WERI-Rb-1 (cell line): ENCODE data around the gene NAALADL2.
"Not testable (repeated sequence)": the region's sequence is repeated elsewhere in the genome, so short reads cannot be mapped to it uniquely, and the experiment has no call there.

Source experiments
- DNase-seq: peaks from one replicate; pipeline ENCODE4 v3.0.0-alpha.2; 2020
- H3K27ac ChIP-seq: fragments of 250-450 bp; sonication (Bioruptor Pico); 2 replicates; pipeline ENCODE4 v1.5.1; 2020; ENCODE audit warnings: mild to moderate bottlenecking, moderate library complexity
- H3K27me3 ChIP-seq: fragments of 250-450 bp; sonication (Bioruptor Pico); 2 replicates; pipeline ENCODE4 v1.5.1; 2021; ENCODE audit warnings: mild to moderate bottlenecking, low read depth, moderate library complexity; ENCODE audit not compliant: insufficient read depth, severe bottlenecking
- H3K36me3 ChIP-seq: fragments of 250-450 bp; sonication (Bioruptor Pico); 2 replicates; pipeline ENCODE4 v1.5.1; 2020; ENCODE audit warnings: mild to moderate bottlenecking, moderate library complexity
- H3K4me3 ChIP-seq: 2 replicates; pipeline ENCODE4 v1.5.1; 2011; ENCODE audit warnings: low read depth, mild to moderate bottlenecking, control low read depth, low read length
- H3K9me3 ChIP-seq: fragments of 250-450 bp; sonication (Bioruptor Pico); 2 replicates; pipeline ENCODE4 v1.5.1; 2021; ENCODE audit warnings: mild to moderate bottlenecking, moderate library complexity; ENCODE audit not compliant: severe bottlenecking
- TF ChIP-seq, protein P1 (sequence below): IDR thresholded peaks from 2 replicates; pipeline ENCODE4 v1.5.1; 2011; ENCODE audit warnings: low read depth, mild to moderate bottlenecking, control low read depth, inconsistent platforms, low read length

NAALADL2 gene

DNA sequence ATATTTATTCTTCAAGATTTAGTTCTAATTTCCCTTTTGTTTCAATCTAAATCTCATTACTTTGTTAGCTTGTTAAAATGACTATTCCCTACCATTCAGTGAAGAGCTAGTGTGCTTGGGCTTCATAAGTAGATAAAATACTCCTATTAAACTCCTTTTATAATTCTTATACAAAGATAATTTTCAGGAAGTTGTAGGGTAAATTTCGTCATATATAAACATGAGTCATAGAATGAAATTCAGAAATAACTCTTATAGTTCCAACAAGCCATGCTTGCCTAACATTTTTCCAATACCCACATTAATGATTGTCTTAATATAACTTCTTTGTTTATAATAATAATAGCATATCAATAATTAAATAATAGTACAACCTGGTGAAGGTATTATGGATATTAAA is 407.3 kb downstream of the NAALADL2 start:
- no peak overlapping the region for H3K27ac ChIP-seq
- no peak for DNase-seq
- no peaks in the 10 kb centered on the region for H3K36me3 ChIP-seq
- no peak overlapping the region for H3K4me3 ChIP-seq
- no peaks in the 10 kb centered on the region for H3K27me3 ChIP-seq
- H3K9me3 ChIP-seq, result no peaks in the 10 kb centered on the region
- TF ChIP-seq, protein P1, sequence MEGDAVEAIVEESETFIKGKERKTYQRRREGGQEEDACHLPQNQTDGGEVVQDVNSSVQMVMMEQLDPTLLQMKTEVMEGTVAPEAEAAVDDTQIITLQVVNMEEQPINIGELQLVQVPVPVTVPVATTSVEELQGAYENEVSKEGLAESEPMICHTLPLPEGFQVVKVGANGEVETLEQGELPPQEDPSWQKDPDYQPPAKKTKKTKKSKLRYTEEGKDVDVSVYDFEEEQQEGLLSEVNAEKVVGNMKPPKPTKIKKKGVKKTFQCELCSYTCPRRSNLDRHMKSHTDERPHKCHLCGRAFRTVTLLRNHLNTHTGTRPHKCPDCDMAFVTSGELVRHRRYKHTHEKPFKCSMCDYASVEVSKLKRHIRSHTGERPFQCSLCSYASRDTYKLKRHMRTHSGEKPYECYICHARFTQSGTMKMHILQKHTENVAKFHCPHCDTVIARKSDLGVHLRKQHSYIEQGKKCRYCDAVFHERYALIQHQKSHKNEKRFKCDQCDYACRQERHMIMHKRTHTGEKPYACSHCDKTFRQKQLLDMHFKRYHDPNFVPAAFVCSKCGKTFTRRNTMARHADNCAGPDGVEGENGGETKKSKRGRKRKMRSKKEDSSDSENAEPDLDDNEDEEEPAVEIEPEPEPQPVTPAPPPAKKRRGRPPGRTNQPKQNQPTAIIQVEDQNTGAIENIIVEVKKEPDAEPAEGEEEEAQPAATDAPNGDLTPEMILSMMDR, result no peak

DNA sequence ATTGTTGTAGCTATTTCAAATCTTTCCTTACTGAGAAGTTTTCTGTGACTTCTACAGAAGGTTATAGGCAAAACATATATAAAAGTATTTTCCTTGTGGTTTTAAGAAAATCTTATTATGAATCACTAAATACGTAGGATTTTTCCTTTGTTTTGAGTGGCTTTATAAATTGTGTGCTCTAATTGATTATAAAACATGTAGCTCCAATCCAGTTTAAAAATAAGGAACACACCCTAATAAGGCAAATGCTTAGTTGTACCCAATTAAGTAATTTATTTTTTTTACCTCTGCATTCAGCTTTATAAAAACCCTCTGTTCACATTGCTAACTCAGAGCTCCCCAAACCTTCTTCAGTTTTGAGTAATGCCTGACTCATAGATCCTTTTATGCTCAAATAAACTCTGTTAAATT is 408.0 kb downstream of the NAALADL2 start:
- Histone ChIP-seq H3K4me3 (no peak overlapping the region), H3K36me3 (no peaks in the 10 kb centered on the region), H3K9me3 (no peaks in the 10 kb centered on the region), H3K27ac (no peak overlapping the region), H3K27me3 (no peaks in the 10 kb centered on the region)
- TF ChIP-seq, protein P1, result no peak
- no peak for DNase-seq

DNA sequence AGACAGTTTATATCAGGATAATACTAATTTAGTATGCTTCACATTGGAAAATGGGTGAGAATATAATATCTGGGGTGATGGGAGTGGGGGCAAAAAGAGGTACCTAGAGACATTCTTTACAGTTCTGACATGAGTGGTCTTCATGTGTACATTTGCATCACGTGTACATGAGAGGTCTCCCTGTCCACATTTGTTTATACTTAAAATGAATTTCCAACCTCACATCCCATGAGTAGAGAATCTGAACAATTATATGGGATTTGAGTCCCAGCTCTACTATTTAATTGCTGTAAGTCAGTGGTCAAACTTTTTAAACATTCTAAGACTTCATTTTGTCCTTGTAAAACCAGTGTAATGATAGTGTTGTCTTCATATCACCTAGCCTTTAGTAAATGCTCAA is 408.4 kb downstream of the NAALADL2 start:
- no peak for DNase-seq
- Histone ChIP-seq H3K36me3 (no peaks in the 10 kb centered on the region), H3K9me3 (no peaks in the 10 kb centered on the region), H3K27ac (no peak overlapping the region), H3K4me3 (no peak overlapping the region), H3K27me3 (no peaks in the 10 kb centered on the region)
- TF ChIP-seq, protein P1, result no peak

DNA sequence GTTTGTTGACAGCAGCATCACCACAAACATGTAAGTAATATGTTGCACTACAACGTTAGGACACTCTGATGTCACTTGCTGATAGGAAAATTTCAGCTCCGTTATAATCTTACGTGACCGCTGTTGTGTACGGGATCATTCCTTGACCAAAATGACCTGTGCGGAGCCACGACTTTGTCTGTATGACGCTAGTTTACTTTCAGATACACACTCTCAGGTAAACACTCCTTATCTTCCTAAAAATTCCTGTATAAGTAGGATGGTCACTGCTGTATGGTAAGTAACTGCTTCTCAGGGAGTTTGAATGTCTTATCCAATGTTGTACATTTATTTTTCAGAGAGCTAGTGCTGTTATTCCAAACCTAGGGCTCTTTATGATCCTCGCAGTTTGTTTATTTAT is 410.3 kb downstream of the NAALADL2 start:
- Histone ChIP-seq H3K36me3 (no peaks in the 10 kb centered on the region), H3K27me3 (no peaks in the 10 kb centered on the region), H3K27ac (no peak overlapping the region), H3K9me3 (no peaks in the 10 kb centered on the region), H3K4me3 (no peak overlapping the region)
- TF ChIP-seq, protein P1, result no peak
- no peak for DNase-seq

DNA sequence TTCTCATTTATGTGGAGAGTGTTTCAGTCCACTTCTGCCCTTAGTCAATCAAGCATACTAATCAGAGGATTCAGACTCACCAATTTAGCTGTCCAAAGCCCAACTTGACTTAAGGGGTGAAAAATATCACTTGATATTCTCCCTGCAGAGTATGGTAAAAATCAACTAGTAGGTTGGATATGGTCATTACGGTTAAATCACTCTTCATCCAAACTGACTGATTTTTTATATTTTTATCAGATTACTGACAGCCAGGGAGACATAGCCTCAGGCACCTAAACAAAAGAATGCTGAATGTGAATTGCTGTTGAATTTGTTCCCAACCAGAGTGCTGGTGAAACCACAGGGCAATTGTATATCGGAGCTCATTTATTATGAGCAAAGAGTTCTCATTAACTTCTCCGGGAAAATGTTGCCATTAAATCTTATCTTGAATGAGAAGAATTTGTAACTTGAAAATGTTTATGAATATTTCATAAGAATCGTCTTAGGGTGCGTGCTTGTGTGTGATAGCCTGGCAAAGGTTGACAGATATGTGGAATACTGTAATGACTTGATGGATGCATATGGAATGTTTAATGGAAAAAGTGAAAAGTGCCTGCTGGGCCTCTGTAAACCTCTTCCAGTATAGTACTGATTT is 411.2 kb downstream of the NAALADL2 start:
- Histone ChIP-seq H3K36me3 (no peaks in the 10 kb centered on the region), H3K4me3 (no peak overlapping the region), H3K27ac (no peak overlapping the region), H3K27me3 (no peaks in the 10 kb centered on the region), H3K9me3 (no peaks in the 10 kb centered on the region)
- no peak for DNase-seq
- TF ChIP-seq, protein P1, result no peak

DNA sequence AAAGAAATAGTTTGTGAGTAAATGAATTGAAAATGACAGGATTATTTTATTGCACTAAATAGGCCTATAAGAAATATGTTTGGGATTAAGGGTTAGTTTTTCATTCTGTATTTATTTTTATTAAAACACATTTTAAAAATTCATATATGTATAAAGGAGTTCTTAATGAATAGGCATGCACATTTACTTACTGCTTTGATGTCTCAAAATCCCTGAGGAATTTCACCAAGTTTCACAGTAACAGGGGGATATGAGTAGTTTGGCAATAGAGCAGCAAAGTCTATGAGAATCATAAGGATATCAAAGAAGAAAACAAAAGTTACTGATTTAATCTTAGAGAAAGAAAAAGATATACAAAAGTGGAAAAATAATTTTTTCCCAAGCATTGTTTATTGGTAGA is 411.7 kb downstream of the NAALADL2 start:
- no peaks in the 10 kb centered on the region for H3K9me3 ChIP-seq

DNA sequence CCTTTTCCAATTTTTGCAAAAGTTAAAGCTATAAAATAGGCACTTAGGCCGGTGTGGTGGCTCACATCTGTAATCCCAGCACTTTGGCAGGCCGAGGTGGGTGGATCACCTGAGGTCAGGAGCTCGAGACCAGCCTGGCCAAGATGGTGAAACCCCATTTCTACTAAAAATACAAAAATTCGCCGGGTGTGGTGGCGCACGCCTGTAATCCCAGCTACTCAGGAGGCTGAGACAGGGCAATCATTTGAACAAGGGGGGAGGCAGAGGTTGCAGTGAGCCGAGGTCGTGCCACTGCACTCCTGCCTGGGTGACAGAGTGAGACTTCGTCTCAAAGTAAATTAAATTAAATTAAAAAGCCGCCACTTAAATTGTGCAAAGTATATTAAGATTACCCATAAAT is 412.3 kb downstream of the NAALADL2 start:
- H3K4me3 ChIP-seq, result not testable (repeated sequence)

More for the DNA sequence above, 411.7 kb downstream of the NAALADL2 start:
- DNase-seq, result no peak
- H3K27me3 ChIP-seq, result no peaks in the 10 kb centered on the region
- H3K36me3 ChIP-seq, result no peaks in the 10 kb centered on the region
- no peak overlapping the region for H3K4me3 ChIP-seq
- H3K27ac ChIP-seq, result no peak overlapping the region
- TF ChIP-seq, protein P1, result no peak

More for the DNA sequence above, 412.3 kb downstream of the NAALADL2 start:
- H3K27ac ChIP-seq, H3K36me3 ChIP-seq, H3K9me3 ChIP-seq, H3K27me3 ChIP-seq, DNase-seq: not testable (repeated sequence)
